HG02571 (cell line): Measurements from ENCODE around the gene ZNF213.

Source experiments
- ATAC-seq: cut with Tn5 transposase; IDR thresholded peaks from one replicate; pipeline ENCODE4 v1.9.1; 2021; ENCODE audit warnings: mild to moderate bottlenecking, moderate library complexity; ENCODE audit not compliant: unreplicated experiment

ZNF213 gene, protein sequence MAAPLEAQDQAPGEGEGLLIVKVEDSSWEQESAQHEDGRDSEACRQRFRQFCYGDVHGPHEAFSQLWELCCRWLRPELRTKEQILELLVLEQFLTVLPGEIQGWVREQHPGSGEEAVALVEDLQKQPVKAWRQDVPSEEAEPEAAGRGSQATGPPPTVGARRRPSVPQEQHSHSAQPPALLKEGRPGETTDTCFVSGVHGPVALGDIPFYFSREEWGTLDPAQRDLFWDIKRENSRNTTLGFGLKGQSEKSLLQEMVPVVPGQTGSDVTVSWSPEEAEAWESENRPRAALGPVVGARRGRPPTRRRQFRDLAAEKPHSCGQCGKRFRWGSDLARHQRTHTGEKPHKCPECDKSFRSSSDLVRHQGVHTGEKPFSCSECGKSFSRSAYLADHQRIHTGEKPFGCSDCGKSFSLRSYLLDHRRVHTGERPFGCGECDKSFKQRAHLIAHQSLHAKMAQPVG

GRCh38 chr16:3134338-3135125, at the start of gene ZNF213:
Gene ZNF213, plus strand, starts transcription at chr16:3135029. Its CDS starts 2,252 bp downstream, at chr16:3137281.
- ATAC-seq, result peak; percentile 90

DNA sequence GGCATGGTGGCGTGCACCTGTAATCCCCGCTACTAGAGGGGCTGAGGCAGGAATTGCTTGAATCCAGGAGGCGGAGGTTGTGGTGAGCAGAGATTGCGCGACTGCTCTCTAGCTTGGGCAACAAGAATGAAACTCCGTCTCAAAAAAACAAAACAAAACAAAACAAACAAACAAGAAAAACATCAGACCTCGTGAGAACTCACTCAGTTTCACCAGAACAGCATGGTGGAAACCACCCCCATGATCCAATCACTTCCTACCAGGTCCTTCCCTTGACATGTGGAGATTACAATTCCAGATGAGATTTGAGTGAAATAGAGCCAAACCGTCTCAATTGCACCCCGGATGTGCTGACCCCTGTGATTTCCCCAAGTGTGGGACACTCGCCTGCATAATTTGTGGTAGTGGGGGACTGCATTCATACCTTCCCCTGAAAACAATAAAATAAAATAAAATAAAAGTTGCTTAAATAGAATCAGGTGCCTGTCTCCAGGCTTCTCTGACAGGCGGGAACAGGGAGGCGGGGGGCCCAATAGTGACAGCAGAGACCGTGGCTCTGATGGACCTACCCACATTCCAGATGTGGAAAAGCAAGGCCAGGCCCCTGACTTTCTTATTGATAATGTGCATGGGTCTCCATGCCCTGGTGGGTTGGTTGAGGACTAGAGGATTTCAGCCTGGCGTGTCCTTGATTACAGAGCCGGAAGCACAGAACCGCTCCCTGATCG, 48.8 kb upstream of the ZNF213 start:
- no peak for ATAC-seq

DNA sequence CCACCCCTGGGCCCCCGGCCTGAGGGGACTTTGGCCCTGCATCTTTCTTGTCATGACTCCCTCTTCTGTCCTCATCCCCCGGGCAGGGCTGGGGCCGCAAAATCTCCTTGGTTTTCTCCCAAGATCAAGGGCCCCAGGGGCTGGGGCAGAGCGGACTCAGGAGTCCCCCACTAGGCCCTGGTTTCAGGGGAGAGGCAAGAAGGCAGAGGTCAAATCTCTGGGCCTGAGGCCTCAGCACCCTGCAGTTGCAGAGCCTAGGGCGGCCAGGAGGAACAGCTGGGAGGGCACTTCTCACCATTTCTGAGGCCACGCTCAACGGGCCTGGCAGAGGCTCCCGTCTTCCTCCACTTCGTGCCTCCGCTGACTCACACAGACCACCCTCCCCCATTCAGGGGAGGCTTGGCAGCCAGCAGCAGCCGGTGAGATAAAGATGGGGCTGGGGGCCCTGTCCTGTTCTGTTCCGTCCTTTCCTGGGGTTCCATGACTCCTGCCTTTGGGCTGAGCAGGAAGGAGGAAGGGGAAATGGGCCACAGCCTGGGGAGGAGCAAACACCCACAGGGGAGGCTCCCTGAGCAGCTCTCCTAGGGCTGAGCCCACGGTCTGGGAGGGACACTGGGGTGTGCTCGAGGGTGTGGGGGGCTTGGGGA, 48.1 kb upstream of the ZNF213 start:
- no peak for ATAC-seq

DNA sequence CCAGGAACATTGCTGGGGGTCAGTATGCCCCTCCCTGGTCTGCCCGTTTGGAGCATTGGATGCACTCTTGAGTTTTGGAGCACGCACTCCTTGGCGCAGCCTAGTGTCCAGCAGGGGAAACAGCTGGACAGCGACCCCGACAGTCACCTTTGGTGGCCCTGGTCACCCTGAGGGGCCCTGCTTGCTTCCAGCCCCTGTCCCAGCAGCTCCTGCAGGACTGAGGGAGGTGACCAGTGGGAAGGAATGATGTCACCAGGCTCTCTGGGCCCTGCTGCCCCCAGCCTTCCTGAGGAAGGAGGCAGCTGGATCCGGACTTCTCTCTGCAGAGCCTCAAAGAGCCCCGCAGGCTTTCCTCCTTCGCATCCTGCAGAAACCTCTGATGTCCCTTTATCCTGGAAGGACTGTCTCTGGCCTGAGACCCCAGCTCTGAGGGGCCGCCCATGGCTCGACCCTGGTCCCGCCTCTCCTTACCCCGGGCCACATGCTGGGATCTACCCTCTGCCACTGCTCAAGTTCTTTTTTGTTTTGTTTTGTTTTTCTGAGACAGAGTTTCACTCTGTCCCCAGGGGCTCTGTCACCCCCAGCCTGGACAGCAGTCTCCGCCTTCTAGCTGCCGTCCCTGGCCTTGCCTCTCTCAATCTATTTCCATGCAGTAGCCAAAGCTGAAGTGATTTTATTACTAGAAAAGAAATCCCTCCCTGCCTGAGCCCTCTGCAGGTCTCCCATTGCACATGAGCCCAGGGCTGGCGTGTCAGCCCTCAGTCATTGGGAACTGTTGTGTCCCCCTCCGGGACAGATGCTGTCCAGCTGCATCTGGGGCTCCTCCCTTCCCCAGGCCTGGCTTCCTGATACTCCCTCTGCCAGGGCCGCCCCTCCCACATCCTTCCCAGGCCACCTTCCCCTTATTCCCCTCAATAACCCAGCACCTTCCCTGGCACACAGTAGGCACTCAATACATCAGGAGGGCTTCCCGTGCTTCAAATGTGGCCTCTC, 47.3 kb upstream of the ZNF213 start:
- ATAC-seq, result no peak

DNA sequence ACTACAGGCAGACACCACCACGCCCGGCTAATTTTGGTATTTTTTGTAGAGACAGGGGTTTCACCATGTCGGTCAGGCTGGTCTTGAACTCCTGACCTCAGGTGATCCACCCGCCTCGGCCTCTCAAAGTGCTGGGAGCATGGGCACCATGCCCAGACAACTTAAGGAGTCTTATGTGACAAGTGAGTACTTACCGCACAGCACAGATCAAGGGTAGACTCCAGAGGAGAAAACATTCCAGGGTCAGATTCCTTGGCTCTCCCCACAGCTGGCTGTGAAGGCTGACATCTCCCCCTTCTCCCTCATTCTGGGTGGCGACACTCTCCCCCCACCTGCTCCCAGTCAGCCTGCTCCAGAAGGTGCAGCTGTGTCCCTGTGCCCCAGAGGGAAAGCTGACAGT, 46.4 kb upstream of the ZNF213 start:
- ATAC-seq, result no peak

DNA sequence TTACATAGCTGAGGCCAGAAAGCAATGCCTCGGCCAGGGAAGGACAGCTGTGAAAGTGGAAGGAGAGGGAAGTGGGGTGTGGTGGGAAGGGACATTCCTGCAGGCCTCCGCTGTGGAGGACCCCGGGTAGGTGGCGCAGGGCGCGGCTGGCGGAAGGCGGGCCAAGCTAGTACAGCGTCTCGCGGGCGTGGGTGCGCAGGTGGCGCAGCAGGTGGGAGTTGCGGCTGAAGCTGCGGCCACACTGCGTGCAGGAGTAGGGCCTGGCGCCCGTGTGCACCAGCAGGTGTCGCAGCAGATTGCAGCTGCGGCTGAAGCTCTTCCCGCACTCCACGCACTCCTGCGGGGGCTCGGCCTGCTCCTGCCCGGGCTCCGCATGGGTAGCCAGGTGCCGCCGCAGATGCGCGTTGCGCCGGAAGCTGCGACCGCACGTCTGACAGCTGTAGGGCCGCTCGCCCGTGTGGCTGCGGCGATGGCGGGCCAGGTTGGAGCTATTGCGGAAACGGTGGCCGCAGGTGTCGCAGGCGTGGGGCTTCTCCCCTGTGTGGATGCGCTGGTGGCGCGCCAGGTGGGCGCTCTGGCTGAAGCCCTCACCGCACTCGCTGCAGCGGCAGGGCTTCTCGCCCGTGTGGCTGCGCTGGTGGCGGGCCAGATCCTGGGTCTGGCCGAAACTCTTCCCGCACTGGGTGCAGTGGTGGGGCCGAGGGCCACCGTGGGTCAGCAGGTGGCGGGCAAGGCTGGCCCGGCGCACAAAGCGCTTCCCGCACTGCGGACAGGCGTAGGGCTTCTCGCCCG, 45.7 kb upstream of the ZNF213 start:
- ATAC-seq, result no peak

GRCh38 chr16:3089717-3090592, 44.9 kb upstream of the ZNF213 start:
- ATAC-seq, result no peak

GRCh38 chr16:3091551-3091950, 43.3 kb upstream of the ZNF213 start:
- no peak for ATAC-seq

GRCh38 chr16:3092501-3092941, 42.3 kb upstream of the ZNF213 start:
- no peak for ATAC-seq

- no peak for ATAC-seq
These were observed 40.4 kb upstream of the ZNF213 start for GRCh38 chr16:3094289-3095027.

- ATAC-seq, result no peak
These were observed 39.0 kb upstream of the ZNF213 start for GRCh38 chr16:3095869-3096268.

- ATAC-seq, result no peak
These were observed 38.5 kb upstream of the ZNF213 start for GRCh38 chr16:3096362-3096761.

DNA sequence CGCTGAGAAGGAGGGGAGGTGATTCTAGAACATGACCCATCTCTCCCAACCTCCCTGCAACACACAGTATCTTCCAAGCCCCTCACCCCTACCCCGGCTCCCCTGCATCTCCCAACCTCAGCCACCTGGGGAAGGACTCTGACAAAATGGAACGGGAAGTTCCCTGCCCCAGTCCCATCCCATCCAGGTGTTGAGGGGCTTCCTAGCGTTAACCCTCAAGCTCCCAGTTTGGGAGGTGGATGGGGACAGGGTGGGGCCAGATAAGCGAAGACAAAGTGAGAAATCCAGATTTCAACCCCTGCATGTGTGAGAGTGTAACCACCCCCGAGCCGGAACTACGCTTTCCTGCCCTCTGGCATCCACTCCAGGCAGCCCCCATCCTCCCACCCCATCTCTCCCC, 37.6 kb upstream of the ZNF213 start:
- ATAC-seq, result no peak

GRCh38 chr16:3098459-3099394, 36.1 kb upstream of the ZNF213 start, which contains the start of gene ZSCAN10:
Gene ZSCAN10, minus strand, starts transcription at chr16:3099294. Its CDS starts 6,357 bp downstream, at chr16:3092937.
- no peak for ATAC-seq

DNA sequence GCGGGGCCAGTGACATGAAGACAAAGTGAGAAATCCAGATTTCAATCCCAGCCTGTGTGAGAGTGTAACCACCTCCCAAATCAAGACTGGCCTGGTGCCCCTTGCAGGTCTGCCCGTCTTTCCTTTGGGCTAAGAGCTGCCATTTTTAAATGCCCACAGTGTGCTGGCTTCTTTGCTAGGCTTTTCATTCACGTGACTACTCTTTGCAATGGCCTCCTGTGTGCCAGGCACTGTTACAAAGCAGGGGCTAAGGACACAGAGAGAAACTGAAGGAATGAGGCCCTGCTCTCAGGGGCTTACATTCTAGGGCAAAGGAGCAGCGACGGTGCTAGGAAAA, 35.5 kb upstream of the ZNF213 start:
- ATAC-seq, result no peak
